ENCODE measurements around the gene RGS1.

DNA sequence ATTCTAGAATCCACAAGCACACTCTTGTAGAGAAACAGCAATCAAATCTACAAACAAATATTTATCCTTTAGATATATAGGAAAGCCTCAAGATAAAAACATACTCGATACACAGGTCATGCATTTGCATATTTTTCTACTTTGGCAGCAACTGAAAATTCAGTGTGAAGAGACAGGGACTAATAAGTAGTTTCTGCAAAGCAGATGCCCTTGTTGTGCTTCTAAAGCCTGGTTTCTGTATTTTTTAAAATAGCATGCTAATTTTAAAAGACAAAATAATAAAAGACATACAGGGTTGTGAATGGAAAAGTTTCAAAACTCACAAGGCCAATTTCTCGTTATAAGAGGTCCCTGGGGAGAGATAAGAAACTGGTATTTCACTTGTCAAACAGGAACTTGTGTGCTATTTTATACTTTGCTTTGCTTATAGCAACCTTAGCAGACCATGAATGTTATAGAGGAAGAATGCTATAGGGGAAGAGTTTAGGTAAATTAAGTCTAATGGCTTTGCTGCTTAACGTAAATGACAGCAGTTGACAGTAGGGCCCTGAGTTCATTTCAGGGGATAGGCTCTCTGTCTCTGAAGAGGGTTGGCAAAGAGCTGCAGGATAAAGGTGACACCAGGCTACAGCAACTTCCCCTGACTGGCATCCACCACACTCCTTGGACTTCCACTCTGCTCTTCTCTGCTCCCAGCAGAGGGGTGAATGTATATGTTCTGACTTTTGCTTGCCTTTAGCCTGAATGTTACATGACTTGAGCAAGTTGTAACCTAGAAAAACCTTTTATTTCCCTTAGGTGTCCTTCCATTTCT lies 51.0 kb downstream of the RGS1 start:
- TF ChIP-seq KAT7 (CRISPR knock-in tag; IDR thresholded peaks at IDR 0.05; ENCODE audit: borderline replicate concordance) (no peak), ZNF274 (IDR thresholded peaks at IDR 0.05; ENCODE audit: borderline replicate concordance, low read depth, low read length) (no peak), EP300 (IDR thresholded peaks at IDR 0.05; ENCODE audit: low read length) (no peak), RCOR1 (IDR thresholded peaks at IDR 0.05; ENCODE audit: borderline replicate concordance in 1 of 2, low read depth in 2 of 2, low read length in 2 of 2) (no peak), GABPA (tag; conservative IDR thresholded peaks at IDR 0.05; ENCODE audit: low read depth) (no peak), NFRKB (IDR thresholded peaks at IDR 0.05; ENCODE audit: low read depth) (no peak), RAD21 (CRISPR knock-in tag; conservative IDR thresholded peaks at IDR 0.05 in 1 of 2, IDR thresholded peaks at IDR 0.05 in 1 of 2) (no peak), RFX7 (CRISPR knock-in tag; IDR thresholded peaks at IDR 0.05) (no peak), ZBTB33 (CRISPR knock-in tag; IDR thresholded peaks at IDR 0.05) (no peak)
- TF ChIP-seq, protein P1, sequence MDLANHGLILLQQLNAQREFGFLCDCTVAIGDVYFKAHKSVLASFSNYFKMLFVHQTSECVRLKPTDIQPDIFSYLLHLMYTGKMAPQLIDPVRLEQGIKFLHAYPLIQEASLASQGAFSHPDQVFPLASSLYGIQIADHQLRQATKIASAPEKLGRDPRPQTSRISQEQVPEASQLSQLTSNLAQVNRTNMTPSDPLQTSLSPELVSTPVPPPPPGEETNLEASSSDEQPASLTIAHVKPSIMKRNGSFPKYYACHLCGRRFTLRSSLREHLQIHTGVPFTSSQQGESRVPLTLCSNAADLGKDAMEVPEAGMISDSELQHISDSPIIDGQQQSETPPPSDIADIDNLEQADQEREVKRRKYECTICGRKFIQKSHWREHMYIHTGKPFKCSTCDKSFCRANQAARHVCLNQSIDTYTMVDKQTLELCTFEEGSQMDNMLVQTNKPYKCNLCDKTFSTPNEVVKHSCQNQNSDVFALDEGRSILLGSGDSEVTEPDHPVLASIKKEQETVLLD (IDR thresholded peaks at IDR 0.05), result no peak

All from K562 (cell line).